SIG-M5 (cell line): ENCODE results near the gene DOK5.

Source experiments
- DNase-seq: peaks from one replicate; lab custom pipeline; 2025; lab: John Stamatoyannopoulos, UW

DOK5 gene

DNA sequence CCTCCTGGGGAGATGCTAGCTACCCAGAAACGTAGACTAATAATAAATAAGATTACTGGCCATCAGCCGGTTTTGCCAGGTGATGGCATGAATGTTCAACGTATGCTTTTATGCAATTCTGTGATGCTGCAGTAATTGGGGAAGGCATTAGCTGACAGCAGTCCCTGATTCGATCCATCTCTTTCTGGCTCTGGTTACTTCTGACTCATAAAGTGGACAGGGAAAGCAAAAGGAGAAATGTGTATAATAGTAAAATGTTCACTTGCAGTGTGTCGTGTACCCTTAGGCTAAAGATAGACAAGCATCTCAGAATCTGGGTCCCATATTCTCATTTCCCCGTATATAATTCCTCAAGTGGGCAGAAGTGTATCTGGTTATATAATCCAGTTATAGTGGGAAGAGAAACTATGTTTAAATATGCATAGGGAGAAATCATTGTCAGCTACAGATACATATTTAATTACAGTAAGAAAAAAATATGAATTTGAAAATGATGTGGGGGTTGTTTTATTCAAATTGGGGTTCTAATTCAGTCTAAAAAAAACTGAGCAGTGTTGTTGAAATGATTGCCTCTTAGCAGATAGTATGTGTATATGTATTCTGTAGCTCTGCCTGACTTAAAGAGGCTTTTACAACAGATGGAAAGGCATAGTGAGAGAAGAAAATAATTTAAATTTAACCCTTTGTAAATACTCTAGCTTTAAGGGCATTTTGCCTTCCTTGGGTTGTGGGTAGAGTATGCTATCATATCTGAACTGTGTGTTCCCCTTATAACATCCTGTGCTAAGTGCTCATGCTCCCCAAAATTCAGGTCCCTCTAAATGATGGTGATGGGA lies 40.6 kb downstream of the DOK5 start:
- no peak for DNase-seq

GRCh38 chr20:54517241-54517975 lies 42.0 kb downstream of the DOK5 start:
- no peak for DNase-seq

DNA sequence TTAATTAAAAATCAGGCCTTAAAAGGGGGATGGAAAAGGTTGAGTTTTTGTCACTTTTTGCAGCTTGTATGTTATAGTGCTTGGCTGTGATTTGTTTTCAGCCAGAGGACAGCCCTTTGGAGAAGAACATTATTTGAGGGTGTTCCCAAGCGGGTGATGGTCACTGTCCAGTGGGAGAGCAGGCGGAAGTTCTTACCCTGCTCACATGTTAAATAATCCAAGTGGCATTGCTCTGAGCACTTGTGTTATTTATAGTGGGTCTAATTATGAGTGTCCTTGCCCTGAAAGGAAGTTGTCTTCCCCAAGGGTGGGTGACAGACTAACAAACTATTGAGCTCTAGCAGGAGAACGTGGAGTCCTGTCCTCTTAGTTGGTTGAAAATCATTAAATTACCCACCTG lies 49.5 kb downstream of the DOK5 start:
- DNase-seq: no peak

GRCh38 chr20:54525916-54526590 lies 50.7 kb downstream of the DOK5 start:
- DNase-seq: no peak

GRCh38 chr20:54526801-54527200 lies 51.4 kb downstream of the DOK5 start:
- DNase-seq: no peak

GRCh38 chr20:54532573-54532972 lies 57.2 kb downstream of the DOK5 start:
- no peak for DNase-seq

GRCh38 chr20:54534101-54534500 lies 58.7 kb downstream of the DOK5 start:
- DNase-seq: no peak

- DNase-seq: no peak
Measured at GRCh38 chr20:54535033-54535432, 59.6 kb downstream of the DOK5 start.

- DNase-seq: no peak
Measured at GRCh38 chr20:54535746-54536145, 60.4 kb downstream of the DOK5 start.

DNA sequence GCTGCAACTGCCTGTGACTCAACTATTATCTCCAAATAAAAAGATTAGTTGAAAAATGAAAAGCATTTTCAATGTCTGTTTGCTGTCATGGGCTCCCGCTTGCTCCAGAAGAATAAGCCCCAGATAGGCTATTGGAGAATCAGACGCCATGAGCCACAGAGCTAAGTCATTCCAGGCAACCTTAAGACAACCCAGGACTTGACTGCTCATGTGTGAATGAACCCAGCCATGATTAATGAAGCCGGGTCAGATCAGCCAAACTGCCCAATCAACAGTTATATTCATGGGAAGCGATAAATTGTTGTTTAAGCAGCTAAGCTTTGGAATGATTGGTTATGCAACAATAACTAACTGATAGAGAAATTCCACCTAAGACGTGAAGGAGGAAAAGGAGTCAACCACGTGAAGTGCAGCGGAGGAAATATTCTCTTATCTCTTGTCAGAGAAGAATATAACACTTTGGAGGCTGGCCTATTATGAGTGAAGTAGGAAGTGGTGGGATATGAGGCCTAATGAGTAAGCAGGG lies 64.2 kb downstream of the DOK5 start:
- no peak for DNase-seq

GRCh38 chr20:54543369-54543768 lies 68.0 kb downstream of the DOK5 start:
- no peak for DNase-seq

DNA sequence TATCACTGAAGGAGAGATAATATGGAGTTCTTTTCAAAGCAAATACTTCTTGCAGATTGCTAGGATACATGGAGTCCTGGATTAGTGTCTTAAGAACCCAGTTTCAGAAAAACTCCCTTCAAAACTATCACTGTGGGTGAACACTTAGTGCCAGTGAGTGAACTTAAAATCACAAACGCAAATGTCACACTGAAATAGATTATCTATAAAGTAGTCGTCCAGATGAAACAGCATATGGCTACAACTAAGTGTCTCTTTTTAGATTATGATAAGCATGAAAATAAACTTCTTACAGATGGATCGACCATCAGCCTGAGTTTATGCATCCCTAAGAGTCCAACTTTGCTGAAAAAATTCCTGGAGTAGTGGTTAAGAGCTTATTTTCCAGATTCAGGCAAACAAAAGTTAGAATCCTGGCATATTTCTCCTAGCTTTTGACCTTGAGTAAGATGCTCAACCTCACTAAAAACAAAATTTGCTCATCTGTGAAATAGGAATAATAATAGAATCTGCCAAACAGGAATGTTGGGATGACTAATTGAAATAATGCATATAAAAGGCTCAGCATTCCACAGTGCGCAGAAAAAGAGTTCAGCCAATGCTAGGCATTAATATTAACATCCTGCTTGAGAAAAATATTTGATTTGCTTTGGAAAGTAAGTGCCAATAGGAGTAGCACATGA lies 70.4 kb downstream of the DOK5 start:
- no peak for DNase-seq

- DNase-seq: no peak
Measured at GRCh38 chr20:54548849-54549248, 73.5 kb downstream of the DOK5 start.

- no peak for DNase-seq
Measured at GRCh38 chr20:54549658-54550326, 74.4 kb downstream of the DOK5 start.

DNA sequence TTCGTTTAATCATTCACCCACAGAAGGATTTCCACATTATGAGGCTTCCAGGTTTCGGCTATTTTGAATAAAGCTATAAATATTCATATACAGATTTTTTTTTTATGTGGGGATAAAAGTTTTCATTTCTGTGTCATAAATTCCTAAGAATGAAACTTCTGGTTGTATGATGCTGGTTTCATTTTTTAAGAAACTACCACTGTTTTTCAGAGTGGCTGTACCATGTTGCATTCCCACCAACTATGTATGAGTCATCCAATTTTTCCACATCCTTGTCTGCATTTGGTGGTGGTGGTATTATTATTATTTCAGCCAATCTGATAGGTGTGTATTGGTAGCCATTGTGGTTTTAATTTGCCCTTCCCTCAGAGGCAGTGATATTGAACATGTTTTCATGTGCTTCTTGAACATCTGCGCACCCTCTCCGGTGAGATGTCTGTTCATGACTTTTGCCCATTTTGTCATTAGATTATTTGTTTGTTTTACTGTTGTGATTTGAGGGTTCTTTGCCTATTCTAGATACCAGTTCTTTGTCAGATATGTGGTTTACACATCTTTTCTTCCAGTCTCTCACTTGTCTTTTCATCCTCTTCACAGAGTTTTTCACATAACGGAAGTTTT lies 75.5 kb downstream of the DOK5 start:
- DNase-seq: no peak

GRCh38 chr20:54554006-54554405 lies 78.6 kb downstream of the DOK5 start:
- DNase-seq: no peak

- DNase-seq: no peak
Measured at GRCh38 chr20:54555150-54555549, 79.8 kb downstream of the DOK5 start.

DNA sequence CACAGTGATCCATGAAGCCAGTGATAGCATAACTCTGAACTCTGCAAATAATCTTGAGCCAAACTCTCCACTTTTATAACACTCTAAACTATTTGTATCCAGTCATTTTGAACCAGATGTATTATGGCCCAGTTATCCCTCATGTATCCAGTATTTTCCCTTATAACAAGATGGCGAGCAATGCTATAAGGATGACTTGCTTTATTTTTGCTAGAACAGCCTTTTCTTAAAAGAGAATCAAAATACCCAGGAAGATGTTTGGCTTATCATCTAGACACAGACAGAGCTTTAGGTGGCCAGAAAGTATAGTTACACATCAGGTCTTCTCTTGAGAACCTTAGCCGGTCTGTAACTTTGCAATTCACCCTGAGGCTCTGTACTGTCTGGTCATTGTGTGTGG lies 81.0 kb downstream of the DOK5 start:
- no peak for DNase-seq

GRCh38 chr20:54557806-54558590 lies 82.6 kb downstream of the DOK5 start:
- DNase-seq: no peak

DNA sequence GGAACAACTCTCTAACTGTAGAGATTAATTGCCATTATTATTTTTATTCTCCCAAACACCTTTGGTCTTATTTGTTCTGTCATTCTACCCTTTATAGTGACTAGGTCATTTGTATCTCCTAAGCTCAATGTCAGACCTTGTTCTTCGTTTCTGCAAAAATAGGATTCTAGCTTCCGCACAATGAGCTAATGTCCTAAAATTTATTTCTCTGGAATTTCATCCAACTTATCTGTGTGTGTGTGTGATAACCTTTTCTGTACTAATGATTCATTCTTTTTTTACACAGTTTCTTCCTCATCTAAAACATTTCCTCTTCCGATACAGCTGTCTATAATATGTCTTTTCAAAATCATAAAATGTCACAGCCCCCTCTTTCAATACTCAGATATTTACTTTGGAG lies 84.5 kb downstream of the DOK5 start:
- DNase-seq: no peak
